ENCODE results near the gene MAEA.

DNA sequence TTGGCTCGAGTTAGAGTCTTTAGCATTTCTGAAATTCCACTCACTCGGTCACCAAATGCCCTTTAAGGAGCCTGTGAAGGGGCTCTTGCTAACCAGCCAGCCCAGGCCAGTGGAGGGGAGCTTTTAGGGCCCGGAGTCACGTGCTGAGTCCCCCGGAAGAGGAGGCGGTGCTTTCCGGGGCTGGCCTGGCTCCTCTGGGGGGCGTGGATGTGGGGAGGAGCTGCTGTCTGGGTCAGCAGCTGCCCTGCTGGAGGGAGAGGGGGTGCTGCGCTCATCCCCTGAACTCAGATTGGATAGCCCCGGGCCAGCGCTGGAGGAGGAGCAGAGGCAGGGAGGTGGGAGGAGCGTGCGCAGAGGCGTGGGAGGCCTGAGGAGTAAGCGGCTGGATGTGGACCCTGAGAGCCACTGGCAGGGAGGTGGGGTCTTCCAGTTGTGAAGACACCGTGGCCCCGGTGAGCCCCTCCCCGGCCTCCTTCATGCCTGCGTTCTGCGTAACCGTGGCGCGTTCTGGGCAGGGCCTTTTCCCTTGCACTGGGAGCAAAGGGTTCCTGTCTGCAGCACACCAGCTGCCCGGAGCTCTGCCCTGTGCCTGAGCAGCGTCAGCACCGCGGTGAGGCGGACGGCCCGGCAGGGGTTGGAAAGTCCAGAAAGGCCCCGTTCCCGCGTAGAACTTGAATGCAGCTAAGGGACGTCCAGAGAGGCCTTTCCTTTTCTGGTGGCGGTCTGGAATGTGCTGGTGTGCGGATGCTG is 19.7 kb downstream of the MAEA start:
- TF ChIP-seq POLR2AphosphoS5 (IDR thresholded peaks at IDR 0.05) = no peak
- TF ChIP-seq, protein P1, sequence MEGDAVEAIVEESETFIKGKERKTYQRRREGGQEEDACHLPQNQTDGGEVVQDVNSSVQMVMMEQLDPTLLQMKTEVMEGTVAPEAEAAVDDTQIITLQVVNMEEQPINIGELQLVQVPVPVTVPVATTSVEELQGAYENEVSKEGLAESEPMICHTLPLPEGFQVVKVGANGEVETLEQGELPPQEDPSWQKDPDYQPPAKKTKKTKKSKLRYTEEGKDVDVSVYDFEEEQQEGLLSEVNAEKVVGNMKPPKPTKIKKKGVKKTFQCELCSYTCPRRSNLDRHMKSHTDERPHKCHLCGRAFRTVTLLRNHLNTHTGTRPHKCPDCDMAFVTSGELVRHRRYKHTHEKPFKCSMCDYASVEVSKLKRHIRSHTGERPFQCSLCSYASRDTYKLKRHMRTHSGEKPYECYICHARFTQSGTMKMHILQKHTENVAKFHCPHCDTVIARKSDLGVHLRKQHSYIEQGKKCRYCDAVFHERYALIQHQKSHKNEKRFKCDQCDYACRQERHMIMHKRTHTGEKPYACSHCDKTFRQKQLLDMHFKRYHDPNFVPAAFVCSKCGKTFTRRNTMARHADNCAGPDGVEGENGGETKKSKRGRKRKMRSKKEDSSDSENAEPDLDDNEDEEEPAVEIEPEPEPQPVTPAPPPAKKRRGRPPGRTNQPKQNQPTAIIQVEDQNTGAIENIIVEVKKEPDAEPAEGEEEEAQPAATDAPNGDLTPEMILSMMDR (IDR thresholded peaks at IDR 0.05) = no peak
- TF ChIP-seq EP300 (IDR thresholded peaks at IDR 0.05; ENCODE audit: low read depth) = no peak
- no peak for TF ChIP-seq POLR2A (IDR thresholded peaks at IDR 0.05)

Data from transverse colon (tissue), 4 donors.